Peyer's patch (tissue), 4 donors: ENCODE results near the gene CPED1.

ENCODE experiments used
- POLR2A ChIP-seq, 2 donors: fragments of 450-650 bp; IDR thresholded peaks; one replicate each; pipeline ENCODE4 v1.5.1; 2017; ENCODE audit warnings: antibody characterized with exemption in 2 of 2, mild to moderate bottlenecking in 2 of 2, moderate library complexity in 2 of 2
- TF ChIP-seq, protein P1 (sequence below), 6 experiments: fragments of 450-650 bp in 4 of 6; fragments of 200-600 bp in 2 of 6; sonication (generic) in 1 of 6; IDR thresholded peaks; one replicate each; pipeline ENCODE4 v1.5.1; 2017 to 2019; ENCODE audit warnings: antibody characterized with exemption in 6 of 6, mild to moderate bottlenecking in 3 of 6, moderate library complexity in 1 of 6

DNA sequence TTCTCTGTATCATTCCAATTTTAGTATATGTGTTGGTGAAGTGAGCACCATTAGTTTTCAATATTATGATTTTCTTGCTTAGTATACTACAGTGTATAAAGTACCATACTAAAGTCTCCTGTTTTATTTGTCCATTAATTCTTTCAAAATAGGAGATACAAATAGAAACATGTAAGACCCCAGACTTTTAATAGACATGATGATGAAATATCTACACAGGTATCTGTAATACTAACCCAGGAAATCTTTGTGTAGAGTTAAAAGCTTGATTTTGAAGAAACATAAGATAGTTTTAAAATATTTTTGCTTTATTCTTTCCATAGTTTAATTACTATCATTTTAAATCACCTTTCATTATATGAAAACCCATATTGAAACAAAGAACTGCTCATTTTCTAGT, 206.5 kb downstream of the CPED1 start:
- TF ChIP-seq, protein P1, sequence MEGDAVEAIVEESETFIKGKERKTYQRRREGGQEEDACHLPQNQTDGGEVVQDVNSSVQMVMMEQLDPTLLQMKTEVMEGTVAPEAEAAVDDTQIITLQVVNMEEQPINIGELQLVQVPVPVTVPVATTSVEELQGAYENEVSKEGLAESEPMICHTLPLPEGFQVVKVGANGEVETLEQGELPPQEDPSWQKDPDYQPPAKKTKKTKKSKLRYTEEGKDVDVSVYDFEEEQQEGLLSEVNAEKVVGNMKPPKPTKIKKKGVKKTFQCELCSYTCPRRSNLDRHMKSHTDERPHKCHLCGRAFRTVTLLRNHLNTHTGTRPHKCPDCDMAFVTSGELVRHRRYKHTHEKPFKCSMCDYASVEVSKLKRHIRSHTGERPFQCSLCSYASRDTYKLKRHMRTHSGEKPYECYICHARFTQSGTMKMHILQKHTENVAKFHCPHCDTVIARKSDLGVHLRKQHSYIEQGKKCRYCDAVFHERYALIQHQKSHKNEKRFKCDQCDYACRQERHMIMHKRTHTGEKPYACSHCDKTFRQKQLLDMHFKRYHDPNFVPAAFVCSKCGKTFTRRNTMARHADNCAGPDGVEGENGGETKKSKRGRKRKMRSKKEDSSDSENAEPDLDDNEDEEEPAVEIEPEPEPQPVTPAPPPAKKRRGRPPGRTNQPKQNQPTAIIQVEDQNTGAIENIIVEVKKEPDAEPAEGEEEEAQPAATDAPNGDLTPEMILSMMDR (IDR thresholded peaks at IDR 0.05), result no peak
- no peak for TF ChIP-seq POLR2A (IDR thresholded peaks at IDR 0.05)
